ENCODE data around the gene CREG2. TPM values are rescaled to one million over a fixed set of nuclear protein-coding genes. Genes with fewer than 3 reads are reported as not detected.
A peak's percentile ranks its signal among the peaks of the same experiment; 100 is the strongest.
"Not testable (repeated sequence)": the region's sequence is repeated elsewhere in the genome, so short reads cannot be mapped to it uniquely, and the experiment has no call there.

CREG2 gene
- total RNA-seq, 1 donor: 1.5 TPM

- no peak for DNase-seq (ENCODE audit: low read depth)
- no peak for TF ChIP-seq CTCF (IDR thresholded peaks at IDR 0.05; ENCODE audit: insufficient read depth, low read length)
- no peak overlapping the region for H3K4me3 ChIP-seq (ENCODE audit: low read depth, low read length)
Measured at GRCh38 chr2:101354420-101355311, 32.6 kb downstream of the CREG2 start.

- not testable (repeated sequence) for H3K4me3 ChIP-seq (ENCODE audit: low read depth, low read length); DNase-seq (ENCODE audit: low read depth)
Measured at GRCh38 chr2:101352631-101353030, 34.7 kb downstream of the CREG2 start.

- no peak overlapping the region for H3K4me3 ChIP-seq (ENCODE audit: low read depth, low read length)
- TF ChIP-seq CTCF (IDR thresholded peaks at IDR 0.05; ENCODE audit: insufficient read depth, low read length): no peak
- DNase-seq (ENCODE audit: low read depth): no peak
Measured at GRCh38 chr2:101351207-101351606, 36.1 kb downstream of the CREG2 start.

GRCh38 chr2:101349893-101350662 lies 37.2 kb downstream of the CREG2 start:
- DNase-seq (ENCODE audit: low read depth): peak; percentile 64
- no peak overlapping the region for H3K4me3 ChIP-seq (ENCODE audit: low read depth, low read length)
- TF ChIP-seq CTCF (IDR thresholded peaks at IDR 0.05; ENCODE audit: insufficient read depth, low read length): peak; percentile 58

GRCh38 chr2:101348883-101349282 lies 38.4 kb downstream of the CREG2 start:
- no peak for TF ChIP-seq CTCF (IDR thresholded peaks at IDR 0.05; ENCODE audit: insufficient read depth, low read length)
- H3K4me3 ChIP-seq (ENCODE audit: low read depth, low read length): no peak overlapping the region
- DNase-seq (ENCODE audit: low read depth): no peak

- H3K4me3 ChIP-seq (ENCODE audit: low read depth, low read length): no peak overlapping the region
- no peak for TF ChIP-seq CTCF (IDR thresholded peaks at IDR 0.05; ENCODE audit: insufficient read depth, low read length)
Measured at GRCh38 chr2:101346909-101347308, 40.4 kb downstream of the CREG2 start.

GRCh38 chr2:101344137-101344536 lies 43.2 kb downstream of the CREG2 start:
- no peak for TF ChIP-seq CTCF (IDR thresholded peaks at IDR 0.05; ENCODE audit: insufficient read depth, low read length)
- no peak for DNase-seq (ENCODE audit: low read depth)
- H3K4me3 ChIP-seq (ENCODE audit: low read depth, low read length): no peak overlapping the region

More at GRCh38 chr2:101346909-101347308, 40.4 kb downstream of the CREG2 start:
- no peak for DNase-seq (ENCODE audit: low read depth)

All from fibroblast of the aortic adventitia (primary cell).